Measurements from ENCODE around the gene ZCCHC9.

DNA sequence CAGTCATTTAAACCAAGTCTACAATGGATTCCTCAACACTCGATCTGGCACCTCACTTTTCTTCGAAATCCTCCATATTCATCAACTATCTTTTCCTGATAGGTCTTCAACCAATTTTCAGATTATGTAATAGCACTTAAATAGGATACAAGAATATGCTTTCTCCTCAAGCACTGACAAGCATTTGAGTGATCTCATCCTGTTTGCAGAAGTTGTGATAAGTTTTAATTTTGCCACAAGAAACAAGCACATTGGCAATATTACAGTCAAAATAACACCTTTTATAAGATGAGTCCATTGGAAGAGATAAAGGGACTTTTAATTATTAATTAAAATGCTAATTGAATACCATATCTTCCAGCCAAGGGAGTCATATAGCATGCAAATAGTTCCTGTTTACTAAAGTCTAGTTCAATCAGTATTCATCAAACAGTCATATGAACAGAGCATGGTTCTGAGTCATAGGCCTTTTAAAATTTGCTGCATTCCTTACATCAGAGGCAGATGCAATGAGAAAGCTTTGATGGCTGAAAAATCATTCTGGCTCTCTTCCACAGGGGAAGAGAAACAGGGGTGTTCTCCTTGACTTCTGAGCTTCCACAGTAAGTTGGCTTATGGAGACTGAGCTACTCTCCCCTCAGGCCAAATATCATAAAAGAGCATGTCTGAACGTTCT, 32.7 kb upstream of the ZCCHC9 start:
- TF ChIP-seq POLR2A (IDR thresholded peaks at IDR 0.05) = no peak
- TF ChIP-seq, protein P1, sequence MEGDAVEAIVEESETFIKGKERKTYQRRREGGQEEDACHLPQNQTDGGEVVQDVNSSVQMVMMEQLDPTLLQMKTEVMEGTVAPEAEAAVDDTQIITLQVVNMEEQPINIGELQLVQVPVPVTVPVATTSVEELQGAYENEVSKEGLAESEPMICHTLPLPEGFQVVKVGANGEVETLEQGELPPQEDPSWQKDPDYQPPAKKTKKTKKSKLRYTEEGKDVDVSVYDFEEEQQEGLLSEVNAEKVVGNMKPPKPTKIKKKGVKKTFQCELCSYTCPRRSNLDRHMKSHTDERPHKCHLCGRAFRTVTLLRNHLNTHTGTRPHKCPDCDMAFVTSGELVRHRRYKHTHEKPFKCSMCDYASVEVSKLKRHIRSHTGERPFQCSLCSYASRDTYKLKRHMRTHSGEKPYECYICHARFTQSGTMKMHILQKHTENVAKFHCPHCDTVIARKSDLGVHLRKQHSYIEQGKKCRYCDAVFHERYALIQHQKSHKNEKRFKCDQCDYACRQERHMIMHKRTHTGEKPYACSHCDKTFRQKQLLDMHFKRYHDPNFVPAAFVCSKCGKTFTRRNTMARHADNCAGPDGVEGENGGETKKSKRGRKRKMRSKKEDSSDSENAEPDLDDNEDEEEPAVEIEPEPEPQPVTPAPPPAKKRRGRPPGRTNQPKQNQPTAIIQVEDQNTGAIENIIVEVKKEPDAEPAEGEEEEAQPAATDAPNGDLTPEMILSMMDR (IDR thresholded peaks at IDR 0.05) = no peak
